ENCODE measurements around the gene C6orf136.

Gene C6orf136

GRCh38 chr6:30686908-30687658, 40.1 kb downstream of the C6orf136 start:
- peak; percentile 85 to 87 for DNase-seq (ENCODE audit: low read depth in 2 of 2)

- DNase-seq (ENCODE audit: low read depth in 2 of 2) = no peak
Observed at GRCh38 chr6:30687659-30688431, 40.9 kb downstream of the C6orf136 start.

- DNase-seq (ENCODE audit: low read depth in 2 of 2) = no peak
Observed at GRCh38 chr6:30688569-30688968, 41.6 kb downstream of the C6orf136 start.

- no peak for DNase-seq (ENCODE audit: low read depth in 2 of 2)
Observed at GRCh38 chr6:30689022-30689865, 42.3 kb downstream of the C6orf136 start.

- DNase-seq (ENCODE audit: low read depth in 2 of 2) = no peak
Observed at GRCh38 chr6:30689985-30690384, 43.1 kb downstream of the C6orf136 start.

DNA sequence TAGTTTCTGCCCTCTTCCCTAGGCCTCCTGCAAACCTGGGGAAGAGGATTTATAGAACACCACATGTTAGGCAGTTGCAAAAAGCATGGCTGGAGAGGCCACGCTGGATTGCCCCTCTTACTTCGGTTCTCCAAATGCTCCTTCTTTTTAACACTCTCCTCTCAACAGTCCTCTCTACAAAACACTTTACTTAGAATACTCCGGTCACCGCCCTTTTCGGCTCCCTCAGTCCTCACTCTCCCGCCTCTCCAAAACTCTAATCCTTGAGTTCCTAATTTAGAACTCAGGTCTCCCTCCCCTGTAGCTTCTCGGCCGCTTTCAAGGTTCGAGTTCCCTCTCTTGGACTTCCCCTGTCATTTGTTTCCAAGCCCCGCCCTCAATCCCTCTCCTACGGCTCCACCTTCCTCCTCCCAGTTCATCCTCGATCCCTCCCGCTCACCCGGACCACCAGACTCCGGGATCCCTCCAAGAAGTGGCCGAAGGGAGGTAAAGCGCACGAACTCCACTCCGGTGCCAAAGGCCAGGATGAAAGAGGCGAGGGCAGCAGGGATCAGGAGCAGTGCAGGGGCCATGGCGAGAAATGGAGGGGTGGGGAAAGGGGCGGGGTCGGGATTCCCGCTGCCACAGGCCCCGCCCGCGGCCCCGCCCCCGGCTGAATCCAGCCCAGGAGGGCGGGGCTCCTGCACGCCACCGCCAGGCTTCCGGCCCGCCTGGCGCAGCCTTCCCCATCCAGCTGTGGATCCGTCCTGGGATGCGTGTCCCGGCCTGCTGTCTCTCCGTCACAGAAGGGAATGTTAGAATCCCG, 43.7 kb downstream of the C6orf136 start, which contains the start of gene NRM:
TSS of gene NRM (minus strand) at position 582 of the 805 bp plus-strand sequence. CDS start at position 572, 10 bp downstream.
- DNase-seq (ENCODE audit: low read depth in 2 of 2) = peak; percentile 75 to 78

GRCh38 chr6:30691208-30691847, 44.4 kb downstream of the C6orf136 start:
- DNase-seq (ENCODE audit: low read depth in 2 of 2) = no peak

DNA sequence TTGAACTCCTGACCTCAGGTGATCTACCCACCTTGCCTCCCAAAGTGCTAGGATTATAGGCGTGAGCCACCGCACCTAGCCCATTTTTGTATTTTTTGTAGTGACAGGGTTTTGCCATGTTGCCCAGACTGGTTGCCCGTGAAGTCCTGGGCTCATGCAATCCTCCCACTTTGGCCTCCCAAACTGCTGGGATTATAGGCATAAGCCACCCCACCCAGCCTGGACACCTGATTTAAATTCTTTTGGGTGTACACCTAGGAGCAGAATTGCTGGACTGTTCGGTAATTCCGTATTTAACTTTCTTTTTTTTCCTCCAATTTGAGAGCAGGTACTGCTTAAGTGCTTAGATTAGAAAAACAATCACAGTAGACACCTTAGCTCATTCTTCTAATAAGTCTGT, 49.5 kb downstream of the C6orf136 start:
- DNase-seq (ENCODE audit: low read depth in 2 of 2) = no peak

- no peak for DNase-seq (ENCODE audit: low read depth in 2 of 2)
Observed at GRCh38 chr6:30700340-30700739, 53.4 kb downstream of the C6orf136 start.

Data from stimulated activated CD8-positive, alpha-beta memory T cell treated with anti-CD3 and anti-CD28 coated beads, Interleukin-2, amount 100 ng/mL, for 48 hours (primary cell).